Smooth muscle cell (in vitro differentiated cells): ENCODE data around the gene CAMK4. TPM values are rescaled to one million over a fixed set of nuclear protein-coding genes. Genes with fewer than 3 reads are reported as not detected.

Experiments used
- DNase-seq: peaks from one replicate; lab custom pipeline; 2025; ENCODE audit not compliant: unreplicated experiment; lab: John Stamatoyannopoulos, UW
- H2AFZ ChIP-seq: fragments of 200-600 bp; sonication (generic); 2 replicates; pipeline ENCODE4 v1.6.0; 2016; ENCODE audit warnings: antibody characterized with exemption, low read depth, mild to moderate bottlenecking
- H3F3A ChIP-seq: fragments of 200-600 bp; sonication (generic); 2 replicates; pipeline ENCODE4 v1.6.0; 2017; ENCODE audit warnings: antibody characterized with exemption, low read depth
- H3K27ac ChIP-seq: fragments of 200-600 bp; sonication (generic); 2 replicates; pipeline ENCODE4 v1.5.1; 2016; ENCODE audit warnings: low read depth, mild to moderate bottlenecking
- H3K27me3 ChIP-seq: fragments of 200-600 bp; sonication (generic); 2 replicates; pipeline ENCODE4 v1.6.1; 2016; ENCODE audit warnings: low read depth, mild to moderate bottlenecking
- H3K36me3 ChIP-seq: fragments of 200-600 bp; sonication (generic); 2 replicates; pipeline ENCODE4 v1.5.1; 2016; ENCODE audit warnings: low read depth
- H3K4me1 ChIP-seq: fragments of 200-600 bp; sonication (generic); 2 replicates; pipeline ENCODE4 v1.5.1; 2016; ENCODE audit warnings: low read depth
- H3K4me2 ChIP-seq: fragments of 200-600 bp; sonication (generic); 2 replicates; pipeline ENCODE4 v1.6.0; 2016; ENCODE audit warnings: mild to moderate bottlenecking
- H3K4me3 ChIP-seq: fragments of 200-600 bp; sonication (generic); 2 replicates; pipeline ENCODE4 v1.5.1; 2016; ENCODE audit warnings: mild to moderate bottlenecking
- H3K79me2 ChIP-seq: fragments of 200-600 bp; sonication (generic); 2 replicates; pipeline ENCODE4 v1.6.0; 2016; ENCODE audit warnings: low read depth, mild to moderate bottlenecking
- H3K9ac ChIP-seq: fragments of 200-600 bp; sonication (generic); 2 replicates; pipeline ENCODE4 v1.6.0; 2016; ENCODE audit warnings: low read depth
- H3K9me3 ChIP-seq: fragments of 200-600 bp; sonication (generic); replicated peaks from 2 replicates; pipeline ENCODE4 v1.5.1; 2016; ENCODE audit warnings: low read depth
- H4K20me1 ChIP-seq: fragments of 200-600 bp; sonication (generic); 2 replicates; pipeline ENCODE4 v1.6.0; 2016; ENCODE audit warnings: low read depth
- CTCF ChIP-seq: fragments of 200-600 bp; sonication (generic); IDR thresholded peaks from 2 replicates; pipeline ENCODE4 v1.5.1; 2017; ENCODE audit warnings: borderline replicate concordance, mild to moderate bottlenecking, antibody characterized with exemption; ENCODE audit not compliant: insufficient read depth, poor library complexity, severe bottlenecking
- WGBS: methylation state at CpG from one replicate; pipeline ENCODE4 v1.1.7; 2016; ENCODE audit warnings: low lambda C conversion rate; 5-methylcytosine and 5-hydroxymethylcytosine counted together
- polyA plus RNA-seq: library from polyadenylated mRNA; unstranded; fragments of >200 nt; fragmentation: Nextera tagmentation; extraction: Ambion mirVana; gene quantifications from 2 replicates; pipeline ENCODE4 v1.2.1, GENCODE V29; 2016
- total RNA-seq: library from RNA; depleted of rRNA; stranded (reverse); fragments of >200 nt; gene quantifications from 2 replicates; pipeline ENCODE4 v1.2.3, GENCODE V29; 2014

The CAMK4 gene
- total and polyA plus RNA-seq, 2 experiments from 2014 or later: 1.1 to 3.6 TPM

DNA sequence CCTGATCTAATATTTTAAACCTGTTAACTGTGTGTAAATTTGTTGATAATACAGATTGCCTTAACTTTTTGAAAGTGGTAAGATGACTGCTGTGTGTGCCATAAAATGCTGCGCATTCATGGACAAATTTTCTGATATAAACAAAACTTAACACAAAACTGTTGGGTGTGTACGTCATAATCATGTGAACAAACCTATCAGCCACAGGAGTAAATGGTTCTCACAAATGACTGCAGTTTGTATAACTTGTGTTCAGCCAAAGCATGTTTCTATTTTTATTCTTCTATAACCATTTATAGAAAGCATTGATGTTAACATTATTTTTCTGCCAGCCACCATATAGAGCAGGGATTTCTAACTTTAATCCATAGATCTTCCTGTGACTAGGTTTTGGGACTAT is 21.5 kb downstream of the CAMK4 start:
- no peak for DNase-seq
- no peak overlapping the region for H2AFZ ChIP-seq
- H3K4me1 ChIP-seq: no peaks in the 10 kb centered on the region
- H3K4me2 ChIP-seq: no peak overlapping the region
- no peak overlapping the region for H3K9ac ChIP-seq
- no peaks in the 10 kb centered on the region for H3K27me3 ChIP-seq
- no peaks in the 10 kb centered on the region for H3K36me3 ChIP-seq
- no peak for TF ChIP-seq CTCF
- no peaks in the 10 kb centered on the region for H3F3A ChIP-seq
- H3K4me3 ChIP-seq: no peak overlapping the region
- H3K9me3 ChIP-seq: no peaks in the 10 kb centered on the region
- H4K20me1 ChIP-seq: no peaks in the 10 kb centered on the region
- no peak overlapping the region for H3K27ac ChIP-seq
- 90% methylated on average over 2 of the region's 2 CpGs for whole genome bisulfite sequencing
- no peaks in the 10 kb centered on the region for H3K79me2 ChIP-seq

DNA sequence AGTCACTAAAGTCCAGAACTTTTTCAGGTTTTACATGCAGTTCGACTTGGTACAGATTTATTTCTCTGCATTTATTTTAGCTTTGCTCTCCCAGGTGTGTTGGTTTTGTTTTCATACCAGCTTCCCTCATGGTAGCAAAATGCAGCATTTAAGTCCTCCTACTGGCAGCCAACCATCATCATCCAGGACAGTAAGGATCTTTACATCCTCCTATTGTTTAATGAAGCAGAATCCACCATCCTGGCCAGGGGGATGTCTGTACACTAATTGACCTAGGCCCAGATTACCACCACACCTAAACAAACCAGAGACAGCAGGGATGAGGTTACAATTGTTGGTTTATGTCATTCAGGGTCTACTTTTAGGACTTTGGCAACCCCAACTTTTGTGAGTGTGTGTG is 22.3 kb downstream of the CAMK4 start:
- no peaks in the 10 kb centered on the region for H3K36me3 ChIP-seq

DNA sequence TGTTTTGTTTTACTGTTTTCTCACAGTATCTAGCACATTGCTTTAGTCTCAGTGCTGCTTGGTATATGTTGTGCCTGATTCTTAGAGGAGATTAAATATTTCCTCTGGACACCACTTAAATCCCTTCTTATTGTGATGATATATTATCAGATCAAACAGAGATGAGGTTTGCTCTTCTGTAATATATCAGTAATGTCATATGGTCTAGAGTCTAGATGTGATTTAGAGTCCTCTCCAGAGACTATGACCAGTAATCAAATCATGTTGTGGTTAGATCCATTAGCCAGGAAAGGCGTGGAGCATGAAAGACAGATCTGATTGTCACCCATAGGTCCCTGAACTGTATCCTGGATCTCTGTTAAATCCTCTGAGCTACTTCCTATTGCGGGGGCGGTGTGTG is 24.4 kb downstream of the CAMK4 start:
- WGBS: 90% methylated on average over 3 of the region's 3 CpGs
- Histone ChIP-seq H3K9ac (no peak overlapping the region), H2AFZ (no peak overlapping the region), H3K79me2 (no peaks in the 10 kb centered on the region), H4K20me1 (no peaks in the 10 kb centered on the region), H3K36me3 (no peaks in the 10 kb centered on the region), H3F3A (no peaks in the 10 kb centered on the region), H3K4me3 (no peak overlapping the region), H3K9me3 (no peaks in the 10 kb centered on the region), H3K27me3 (no peaks in the 10 kb centered on the region), H3K4me1 (no peaks in the 10 kb centered on the region), H3K4me2 (no peak overlapping the region), H3K27ac (no peak overlapping the region)
- no peak for TF ChIP-seq CTCF
- DNase-seq: no peak

More for the DNA sequence above, 22.3 kb downstream of the CAMK4 start:
- H3K4me1 ChIP-seq: no peaks in the 10 kb centered on the region
- no peak for TF ChIP-seq CTCF
- no peak overlapping the region for H3K4me3 ChIP-seq
- no peak for DNase-seq
- WGBS: 88% methylated on average over 1 of the region's 1 CpG
- H3K9me3 ChIP-seq: no peaks in the 10 kb centered on the region
- H3K4me2 ChIP-seq: no peak overlapping the region
- H3K9ac ChIP-seq: no peak overlapping the region
- no peak overlapping the region for H2AFZ ChIP-seq
- H3K27me3 ChIP-seq: no peaks in the 10 kb centered on the region
- no peak overlapping the region for H3K27ac ChIP-seq
- no peaks in the 10 kb centered on the region for H3K79me2 ChIP-seq
- no peaks in the 10 kb centered on the region for H4K20me1 ChIP-seq
- H3F3A ChIP-seq: no peaks in the 10 kb centered on the region

DNA sequence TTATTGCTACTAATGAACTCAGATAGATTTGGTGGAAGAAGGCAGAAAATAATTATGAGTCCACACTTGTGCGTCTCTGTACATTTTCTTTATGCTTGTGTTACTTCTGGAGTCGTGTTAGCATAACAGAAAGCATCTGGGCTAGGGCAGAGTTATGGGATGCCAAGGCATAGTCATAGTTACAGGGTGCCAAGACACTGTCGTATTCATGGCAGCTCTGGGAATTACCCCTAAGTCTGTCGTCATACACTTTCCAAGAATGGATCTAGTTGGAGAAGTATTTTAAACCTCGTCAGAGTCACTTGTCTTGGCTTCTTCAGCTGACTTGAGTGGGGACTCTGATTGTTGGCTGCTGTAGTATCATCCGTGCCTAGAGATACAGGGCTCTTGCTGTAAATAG is 27.7 kb downstream of the CAMK4 start:
- Histone ChIP-seq H3K27ac (no peak overlapping the region), H3K79me2 (no peaks in the 10 kb centered on the region), H2AFZ (no peak overlapping the region), H3K36me3 (no peaks in the 10 kb centered on the region), H3K27me3 (no peaks in the 10 kb centered on the region), H3K9ac (no peak overlapping the region), H3K4me3 (no peak overlapping the region), H3K9me3 (no peaks in the 10 kb centered on the region), H4K20me1 (no peaks in the 10 kb centered on the region), H3K4me2 (no peak overlapping the region), H3K4me1 (no peaks in the 10 kb centered on the region), H3F3A (no peaks in the 10 kb centered on the region)
- WGBS: 84% methylated on average over 6 of the region's 6 CpGs
- DNase-seq: no peak
- TF ChIP-seq CTCF: no peak
